GM12874 (cell line): ENCODE data around the gene DIO2.

Experiments used
- TF ChIP-seq, protein P1 (sequence below): IDR thresholded peaks from 2 replicates; pipeline ENCODE4 v1.5.1; 2011; ENCODE audit warnings: low read depth, mild to moderate bottlenecking, control low read depth, low read length, moderate library complexity; ENCODE audit not compliant: insufficient read depth

DIO2 gene

GRCh38 chr14:80216818-80217217, 5.5 kb upstream of the DIO2 start:
- TF ChIP-seq, protein P1, sequence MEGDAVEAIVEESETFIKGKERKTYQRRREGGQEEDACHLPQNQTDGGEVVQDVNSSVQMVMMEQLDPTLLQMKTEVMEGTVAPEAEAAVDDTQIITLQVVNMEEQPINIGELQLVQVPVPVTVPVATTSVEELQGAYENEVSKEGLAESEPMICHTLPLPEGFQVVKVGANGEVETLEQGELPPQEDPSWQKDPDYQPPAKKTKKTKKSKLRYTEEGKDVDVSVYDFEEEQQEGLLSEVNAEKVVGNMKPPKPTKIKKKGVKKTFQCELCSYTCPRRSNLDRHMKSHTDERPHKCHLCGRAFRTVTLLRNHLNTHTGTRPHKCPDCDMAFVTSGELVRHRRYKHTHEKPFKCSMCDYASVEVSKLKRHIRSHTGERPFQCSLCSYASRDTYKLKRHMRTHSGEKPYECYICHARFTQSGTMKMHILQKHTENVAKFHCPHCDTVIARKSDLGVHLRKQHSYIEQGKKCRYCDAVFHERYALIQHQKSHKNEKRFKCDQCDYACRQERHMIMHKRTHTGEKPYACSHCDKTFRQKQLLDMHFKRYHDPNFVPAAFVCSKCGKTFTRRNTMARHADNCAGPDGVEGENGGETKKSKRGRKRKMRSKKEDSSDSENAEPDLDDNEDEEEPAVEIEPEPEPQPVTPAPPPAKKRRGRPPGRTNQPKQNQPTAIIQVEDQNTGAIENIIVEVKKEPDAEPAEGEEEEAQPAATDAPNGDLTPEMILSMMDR, result no peak

- TF ChIP-seq, protein P1, result no peak
These were observed 4.7 kb upstream of the DIO2 start for GRCh38 chr14:80215756-80216581.

DNA sequence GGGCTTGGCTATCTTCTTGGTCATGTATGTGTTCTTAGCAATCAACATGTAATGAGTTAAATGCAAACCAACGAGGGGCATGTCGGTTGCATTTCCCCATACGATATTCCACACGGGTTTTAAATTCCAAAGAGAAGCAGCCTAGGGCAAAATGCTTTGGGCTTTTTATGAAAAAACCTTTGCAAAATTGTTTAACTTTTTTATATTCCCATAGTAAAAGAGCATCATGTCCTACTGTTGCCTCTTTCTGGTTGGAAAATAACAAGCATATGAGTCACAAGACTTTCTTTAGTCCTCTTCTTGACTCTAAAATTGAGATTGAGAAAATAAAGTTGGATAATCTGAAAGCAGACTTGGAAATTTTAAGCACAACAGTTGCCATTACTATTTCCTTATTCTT, 3.8 kb upstream of the DIO2 start:
- TF ChIP-seq, protein P1, result no peak

DNA sequence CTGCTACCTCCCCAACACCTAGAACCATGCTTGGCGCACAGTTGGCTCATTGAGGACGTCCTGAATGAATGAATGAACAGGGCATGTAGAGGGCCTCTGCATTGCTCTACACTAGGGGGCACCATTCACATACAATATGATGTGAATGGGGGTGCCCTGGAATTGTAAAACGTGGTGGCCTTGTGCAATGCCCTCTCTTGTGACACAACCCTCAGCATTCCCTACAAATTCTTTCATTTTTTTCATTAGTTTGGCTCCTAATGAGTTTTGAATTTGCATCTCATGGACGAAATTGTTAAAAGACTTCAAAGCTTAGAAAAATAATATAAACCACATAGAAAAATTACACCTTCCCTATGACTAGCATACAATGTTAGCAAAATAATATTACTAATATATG, 2.3 kb upstream of the DIO2 start:
- TF ChIP-seq, protein P1, result peak; percentile 50

DNA sequence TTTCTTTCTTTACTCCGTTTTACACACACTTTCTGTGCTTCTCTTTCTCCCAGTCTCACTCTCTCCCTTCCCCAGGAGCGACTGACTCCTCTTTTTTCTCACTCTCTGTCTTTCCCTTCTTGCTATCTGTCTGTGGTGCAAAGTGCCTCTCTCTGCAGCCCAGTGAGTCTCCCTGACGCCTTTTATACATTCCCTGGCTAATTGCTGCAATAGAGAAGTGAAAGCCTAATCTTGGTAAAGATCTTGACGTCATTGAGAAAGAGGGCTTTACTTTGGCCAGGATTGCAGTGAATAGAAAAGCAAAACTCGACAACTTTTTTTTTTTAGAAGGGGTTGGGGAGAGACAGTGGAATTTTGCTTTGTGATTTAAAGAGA, 706 bp upstream of the DIO2 start:
- TF ChIP-seq, protein P1, result no peak

DNA sequence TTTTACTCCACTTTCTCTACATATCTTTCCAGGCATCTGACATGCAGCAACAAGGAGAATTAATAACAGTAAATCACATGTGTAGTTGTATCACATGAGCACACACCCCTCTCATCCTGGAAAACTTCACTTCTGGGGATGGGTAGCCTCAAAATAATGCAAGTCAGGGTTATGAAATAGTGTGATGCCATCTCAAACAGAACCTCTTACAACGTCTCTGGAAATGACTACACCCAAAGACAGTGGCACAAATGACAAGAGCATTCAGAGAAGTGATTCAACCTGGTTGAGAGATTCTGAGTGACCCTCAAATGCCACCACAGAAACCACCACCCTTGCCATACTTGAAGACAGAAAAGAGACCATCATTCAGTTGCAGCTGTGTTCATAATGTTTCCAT, 2.8 kb downstream of the DIO2 start:
- TF ChIP-seq, protein P1, result no peak

- TF ChIP-seq, protein P1, result no peak
These were observed 4.8 kb downstream of the DIO2 start for GRCh38 chr14:80206351-80207080.
